HepG2 (cell line): Measurements from ENCODE around the gene GBA2. TPM values are rescaled to one million over a fixed set of nuclear protein-coding genes. Genes with fewer than 3 reads are reported as not detected.

Experiments used
- BRCA1 ChIP-seq: sonication (generic); formaldehyde crosslinking; IDR thresholded peaks from 2 replicates; pipeline ENCODE4 v1.4.0; 2020; ENCODE audit warnings: missing genetic modification reagents
- SIX1 ChIP-seq: sonication (generic); formaldehyde crosslinking; IDR thresholded peaks from 2 replicates; pipeline ENCODE4 v1.4.0; 2020; ENCODE audit warnings: missing genetic modification reagents, borderline replicate concordance
- ZBED4 ChIP-seq: sonication (generic); formaldehyde crosslinking; IDR thresholded peaks from 2 replicates; pipeline ENCODE4 v1.4.0; 2020; ENCODE audit warnings: missing genetic modification reagents, borderline replicate concordance
- ZNF674 ChIP-seq: sonication (generic); formaldehyde crosslinking; IDR thresholded peaks from 2 replicates; pipeline ENCODE4 v1.5.0; 2020; ENCODE audit warnings: low read depth, mild to moderate bottlenecking, missing genetic modification reagents
- polyA plus RNA-seq, 8 experiments: library from polyadenylated mRNA; depleted of rRNA in 3 of 8; stranded (reverse) in 7 of 8; unstranded in 1 of 8; fragments of >200 nt; fragmentation: Illumina TruSeq in 4 of 8; extraction: Trizol in 4 of 8; gene quantifications; 2 replicates each; pipeline versions ENCODE4 v1.2.1 to v1.2.3, GENCODE V29; 2011 to 2016; ENCODE audit warnings: low read depth in 4 of 8, missing spikeins in 1 of 8, mixed read lengths in 1 of 8; ENCODE audit not compliant: insufficient read depth in 1 of 8
- total RNA-seq, 5 experiments: library from RNA; depleted of rRNA; stranded (reverse); fragments of >200 nt; fragmentation: Illumina TruSeq; extraction: Trizol; gene quantifications; 2 replicates each; pipeline ENCODE4 v1.2.3, GENCODE V29; 2016; ENCODE audit warnings: low read depth in 1 of 5
- TF ChIP-seq, protein P1 (sequence below): sonication (generic); formaldehyde crosslinking; IDR thresholded peaks from 2 replicates; pipeline ENCODE4 v1.5.0; 2020; ENCODE audit warnings: missing genetic modification reagents
- TF ChIP-seq, protein P2 (sequence below): sonication (generic); formaldehyde crosslinking; IDR thresholded peaks from one replicate; pipeline ENCODE4 v1.5.1; 2020; ENCODE audit warnings: mild to moderate bottlenecking, missing genetic modification reagents; ENCODE audit errors: not compliant biosample characterization
- TF ChIP-seq, protein P3 (sequence below): sonication (generic); formaldehyde crosslinking; IDR thresholded peaks from 2 replicates; pipeline ENCODE4 v1.4.0; 2020; ENCODE audit warnings: missing genetic modification reagents

Gene GBA2
- total and polyA plus RNA-seq, 2 of the 13 experiments (the other 11 are each of a cell fraction or from before 2014, with no cell fraction given), result 37.5 to 86.1 TPM

GRCh38 chr9:35728041-35728971, 20.7 kb downstream of the GBA2 start (continued):
- TF ChIP-seq ZBED4 (CRISPR knock-in tag) (no peak), BRCA1 (CRISPR knock-in tag) (no peak), SIX1 (CRISPR knock-in tag) (no peak), ZNF674 (no peak)
- TF ChIP-seq, protein P1, sequence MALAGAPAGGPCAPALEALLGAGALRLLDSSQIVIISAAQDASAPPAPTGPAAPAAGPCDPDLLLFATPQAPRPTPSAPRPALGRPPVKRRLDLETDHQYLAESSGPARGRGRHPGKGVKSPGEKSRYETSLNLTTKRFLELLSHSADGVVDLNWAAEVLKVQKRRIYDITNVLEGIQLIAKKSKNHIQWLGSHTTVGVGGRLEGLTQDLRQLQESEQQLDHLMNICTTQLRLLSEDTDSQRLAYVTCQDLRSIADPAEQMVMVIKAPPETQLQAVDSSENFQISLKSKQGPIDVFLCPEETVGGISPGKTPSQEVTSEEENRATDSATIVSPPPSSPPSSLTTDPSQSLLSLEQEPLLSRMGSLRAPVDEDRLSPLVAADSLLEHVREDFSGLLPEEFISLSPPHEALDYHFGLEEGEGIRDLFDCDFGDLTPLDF, result no peak
- TF ChIP-seq, protein P2, sequence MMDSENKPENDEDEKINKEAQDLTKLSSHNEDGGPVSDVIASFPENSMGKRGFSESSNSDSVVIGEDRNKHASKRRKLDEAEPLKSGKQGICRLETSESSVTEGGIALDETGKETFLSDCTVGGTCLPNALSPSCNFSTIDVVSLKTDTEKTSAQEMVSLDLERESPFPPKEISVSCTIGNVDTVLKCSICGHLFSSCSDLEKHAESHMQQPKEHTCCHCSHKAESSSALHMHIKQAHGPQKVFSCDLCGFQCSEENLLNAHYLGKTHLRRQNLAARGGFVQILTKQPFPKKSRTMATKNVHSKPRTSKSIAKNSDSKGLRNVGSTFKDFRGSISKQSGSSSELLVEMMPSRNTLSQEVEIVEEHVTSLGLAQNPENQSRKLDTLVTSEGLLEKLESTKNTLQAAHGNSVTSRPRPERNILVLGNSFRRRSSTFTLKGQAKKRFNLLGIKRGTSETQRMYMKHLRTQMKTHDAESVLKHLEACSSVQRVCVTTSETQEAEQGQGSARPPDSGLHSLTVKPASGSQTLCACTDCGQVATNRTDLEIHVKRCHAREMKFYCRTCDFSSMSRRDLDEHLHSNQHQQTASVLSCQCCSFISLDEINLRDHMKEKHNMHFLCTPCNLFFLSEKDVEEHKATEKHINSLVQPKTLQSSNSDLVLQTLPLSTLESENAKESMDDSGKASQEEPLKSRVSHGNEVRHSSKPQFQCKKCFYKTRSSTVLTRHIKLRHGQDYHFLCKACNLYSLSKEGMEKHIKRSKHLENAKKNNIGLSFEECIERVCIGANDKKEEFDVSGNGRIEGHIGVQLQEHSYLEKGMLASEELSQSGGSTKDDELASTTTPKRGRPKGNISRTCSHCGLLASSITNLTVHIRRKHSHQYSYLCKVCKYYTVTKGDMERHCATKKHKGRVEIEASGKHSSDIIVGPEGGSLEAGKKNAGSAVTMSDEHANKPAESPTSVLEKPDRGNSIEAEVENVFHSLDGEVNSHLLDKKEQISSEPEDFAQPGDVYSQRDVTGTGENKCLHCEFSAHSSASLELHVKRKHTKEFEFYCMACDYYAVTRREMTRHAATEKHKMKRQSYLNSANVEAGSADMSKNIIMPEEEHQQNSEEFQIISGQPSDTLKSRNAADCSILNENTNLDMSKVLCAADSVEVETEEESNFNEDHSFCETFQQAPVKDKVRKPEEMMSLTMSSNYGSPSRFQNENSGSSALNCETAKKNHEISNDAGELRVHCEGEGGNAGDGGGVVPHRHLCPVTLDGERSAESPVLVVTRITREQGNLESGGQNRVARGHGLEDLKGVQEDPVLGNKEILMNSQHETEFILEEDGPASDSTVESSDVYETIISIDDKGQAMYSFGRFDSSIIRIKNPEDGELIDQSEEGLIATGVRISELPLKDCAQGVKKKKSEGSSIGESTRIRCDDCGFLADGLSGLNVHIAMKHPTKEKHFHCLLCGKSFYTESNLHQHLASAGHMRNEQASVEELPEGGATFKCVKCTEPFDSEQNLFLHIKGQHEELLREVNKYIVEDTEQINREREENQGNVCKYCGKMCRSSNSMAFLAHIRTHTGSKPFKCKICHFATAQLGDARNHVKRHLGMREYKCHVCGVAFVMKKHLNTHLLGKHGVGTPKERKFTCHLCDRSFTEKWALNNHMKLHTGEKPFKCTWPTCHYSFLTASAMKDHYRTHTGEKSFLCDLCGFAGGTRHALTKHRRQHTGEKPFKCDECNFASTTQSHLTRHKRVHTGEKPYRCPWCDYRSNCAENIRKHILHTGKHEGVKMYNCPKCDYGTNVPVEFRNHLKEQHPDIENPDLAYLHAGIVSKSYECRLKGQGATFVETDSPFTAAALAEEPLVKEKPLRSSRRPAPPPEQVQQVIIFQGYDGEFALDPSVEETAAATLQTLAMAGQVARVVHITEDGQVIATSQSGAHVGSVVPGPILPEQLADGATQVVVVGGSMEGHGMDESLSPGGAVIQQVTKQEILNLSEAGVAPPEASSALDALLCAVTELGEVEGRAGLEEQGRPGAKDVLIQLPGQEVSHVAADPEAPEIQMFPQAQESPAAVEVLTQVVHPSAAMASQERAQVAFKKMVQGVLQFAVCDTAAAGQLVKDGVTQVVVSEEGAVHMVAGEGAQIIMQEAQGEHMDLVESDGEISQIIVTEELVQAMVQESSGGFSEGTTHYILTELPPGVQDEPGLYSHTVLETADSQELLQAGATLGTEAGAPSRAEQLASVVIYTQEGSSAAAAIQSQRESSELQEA, result no peak
- TF ChIP-seq, protein P3, sequence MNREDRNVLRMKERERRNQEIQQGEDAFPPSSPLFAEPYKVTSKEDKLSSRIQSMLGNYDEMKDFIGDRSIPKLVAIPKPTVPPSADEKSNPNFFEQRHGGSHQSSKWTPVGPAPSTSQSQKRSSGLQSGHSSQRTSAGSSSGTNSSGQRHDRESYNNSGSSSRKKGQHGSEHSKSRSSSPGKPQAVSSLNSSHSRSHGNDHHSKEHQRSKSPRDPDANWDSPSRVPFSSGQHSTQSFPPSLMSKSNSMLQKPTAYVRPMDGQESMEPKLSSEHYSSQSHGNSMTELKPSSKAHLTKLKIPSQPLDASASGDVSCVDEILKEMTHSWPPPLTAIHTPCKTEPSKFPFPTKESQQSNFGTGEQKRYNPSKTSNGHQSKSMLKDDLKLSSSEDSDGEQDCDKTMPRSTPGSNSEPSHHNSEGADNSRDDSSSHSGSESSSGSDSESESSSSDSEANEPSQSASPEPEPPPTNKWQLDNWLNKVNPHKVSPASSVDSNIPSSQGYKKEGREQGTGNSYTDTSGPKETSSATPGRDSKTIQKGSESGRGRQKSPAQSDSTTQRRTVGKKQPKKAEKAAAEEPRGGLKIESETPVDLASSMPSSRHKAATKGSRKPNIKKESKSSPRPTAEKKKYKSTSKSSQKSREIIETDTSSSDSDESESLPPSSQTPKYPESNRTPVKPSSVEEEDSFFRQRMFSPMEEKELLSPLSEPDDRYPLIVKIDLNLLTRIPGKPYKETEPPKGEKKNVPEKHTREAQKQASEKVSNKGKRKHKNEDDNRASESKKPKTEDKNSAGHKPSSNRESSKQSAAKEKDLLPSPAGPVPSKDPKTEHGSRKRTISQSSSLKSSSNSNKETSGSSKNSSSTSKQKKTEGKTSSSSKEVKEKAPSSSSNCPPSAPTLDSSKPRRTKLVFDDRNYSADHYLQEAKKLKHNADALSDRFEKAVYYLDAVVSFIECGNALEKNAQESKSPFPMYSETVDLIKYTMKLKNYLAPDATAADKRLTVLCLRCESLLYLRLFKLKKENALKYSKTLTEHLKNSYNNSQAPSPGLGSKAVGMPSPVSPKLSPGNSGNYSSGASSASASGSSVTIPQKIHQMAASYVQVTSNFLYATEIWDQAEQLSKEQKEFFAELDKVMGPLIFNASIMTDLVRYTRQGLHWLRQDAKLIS (CRISPR knock-in tag), result no peak
